Measurements from ENCODE around the gene SHISA9.

SHISA9 gene

DNA sequence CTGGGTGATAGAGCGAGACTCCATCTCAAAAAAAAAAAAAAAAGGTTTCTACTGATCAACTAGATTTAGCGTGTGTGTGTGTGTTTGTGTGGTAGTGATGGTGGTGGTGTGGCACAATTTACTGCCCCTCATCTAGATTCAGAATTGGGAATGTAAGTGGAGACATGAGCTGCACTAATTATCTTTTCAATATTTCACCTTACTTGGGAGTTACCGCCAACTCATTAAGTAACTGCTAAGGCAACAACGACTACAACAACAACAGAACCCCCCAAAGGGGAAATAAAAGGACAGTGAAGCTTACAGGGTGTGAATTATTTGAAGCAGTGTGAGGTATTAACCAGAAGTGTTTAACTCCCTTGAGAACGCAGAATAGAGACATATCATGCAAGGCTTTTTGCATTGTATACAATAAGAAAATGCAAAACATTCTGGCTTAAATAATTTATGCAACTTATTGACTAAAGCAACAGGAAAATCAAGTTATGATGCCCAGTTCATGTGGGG lies 180.5 kb downstream of the SHISA9 start:
- DNase-seq = no peak

DNA sequence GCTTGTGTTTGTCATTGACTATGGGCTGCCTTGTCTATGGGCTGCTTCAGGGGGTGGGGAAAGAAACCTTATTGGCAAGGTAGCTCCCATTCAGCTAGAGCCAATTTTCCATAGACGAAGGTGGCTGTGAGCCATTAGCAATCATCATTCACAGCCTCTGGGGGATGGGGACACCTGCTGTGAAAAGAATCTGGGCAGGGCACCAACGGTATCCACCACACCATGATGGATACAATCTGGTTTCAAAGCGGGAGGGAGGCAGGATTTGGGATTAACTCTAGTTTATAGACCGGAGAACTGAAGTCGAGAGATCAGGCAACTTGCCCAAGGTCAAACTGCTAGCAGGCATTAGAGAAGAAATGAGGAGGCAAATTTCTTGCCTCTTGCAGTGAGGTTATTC lies 182.3 kb downstream of the SHISA9 start:
- DNase-seq = no peak

DNA sequence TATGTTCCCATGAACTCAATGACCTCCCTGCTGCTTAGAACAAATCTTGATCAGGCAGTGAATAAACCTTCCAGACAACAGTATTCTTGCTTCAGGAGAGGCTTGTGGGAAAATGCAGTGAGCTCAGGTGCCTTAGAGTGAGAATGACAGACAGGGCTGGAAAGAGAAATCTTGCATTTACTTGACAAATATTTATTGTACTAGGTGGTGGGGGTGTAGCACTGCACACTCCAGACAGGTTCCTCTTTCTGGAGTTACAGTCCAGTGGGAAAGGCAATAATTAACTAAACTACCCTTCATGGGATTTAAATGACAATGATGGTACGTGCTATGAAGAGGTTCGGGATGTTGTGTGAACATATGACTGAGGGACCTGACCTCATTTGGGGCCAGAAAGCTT lies 182.9 kb downstream of the SHISA9 start:
- DNase-seq = no peak

DNA sequence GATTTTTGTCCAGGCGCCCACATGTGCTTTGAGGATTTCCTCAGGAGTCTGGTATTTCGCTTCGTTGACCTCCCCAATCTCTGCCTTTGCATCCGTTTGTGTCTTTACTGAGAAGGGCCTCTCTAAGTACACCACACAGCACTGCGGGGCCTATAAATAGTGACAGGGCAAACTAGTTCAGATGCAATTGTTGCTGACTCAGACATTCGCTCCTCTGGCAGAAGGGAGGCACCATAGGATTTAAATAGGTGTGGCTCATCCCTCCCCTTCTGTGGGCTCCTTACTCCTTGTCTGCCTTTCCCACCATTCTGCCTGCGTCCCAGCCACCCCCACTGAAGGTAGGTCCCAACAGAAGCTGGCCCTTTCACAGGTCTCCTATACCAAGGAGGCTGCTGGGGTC lies 192.3 kb downstream of the SHISA9 start:
- DNase-seq = no peak

DNA sequence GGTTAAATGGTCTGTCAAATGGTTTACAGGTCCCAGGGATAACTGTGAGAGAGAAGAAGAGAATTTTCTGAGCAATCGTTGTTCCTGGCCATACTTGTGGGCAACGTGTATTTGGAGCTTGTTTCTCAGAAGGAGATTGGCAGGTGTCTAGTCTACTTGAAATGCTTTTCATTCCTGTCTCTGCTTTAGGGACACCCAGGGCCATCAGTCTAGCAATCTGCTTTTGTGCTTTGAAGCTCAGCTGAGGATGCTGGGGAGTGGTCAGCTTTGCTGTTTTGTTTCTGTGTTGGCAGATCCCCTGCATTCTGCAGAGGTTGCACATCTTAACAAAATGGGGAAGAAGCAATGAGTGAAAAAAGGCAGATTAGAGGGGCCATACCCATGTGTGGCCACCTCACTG lies 193.7 kb downstream of the SHISA9 start:
- no peak for DNase-seq

DNA sequence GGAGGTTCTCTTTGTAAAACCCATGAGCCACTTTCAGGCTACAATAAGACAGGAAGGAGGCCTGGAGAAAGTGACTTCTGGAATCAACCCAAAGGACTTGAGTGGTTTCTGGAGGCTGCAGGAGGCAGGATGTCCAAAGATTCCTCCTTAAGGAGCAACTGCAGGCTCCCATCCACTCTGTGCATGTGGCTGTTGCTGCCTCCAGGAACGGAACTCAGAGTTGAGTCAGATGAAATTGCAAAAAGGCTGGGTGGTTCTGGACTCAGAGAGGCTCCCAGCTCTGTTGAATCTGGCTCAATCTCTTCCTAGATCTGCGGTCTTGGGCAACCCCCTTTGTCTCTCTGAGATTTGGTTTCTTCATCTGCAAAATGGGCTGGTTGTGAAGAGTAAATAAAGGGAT lies 197.1 kb downstream of the SHISA9 start:
- no peak for DNase-seq

DNA sequence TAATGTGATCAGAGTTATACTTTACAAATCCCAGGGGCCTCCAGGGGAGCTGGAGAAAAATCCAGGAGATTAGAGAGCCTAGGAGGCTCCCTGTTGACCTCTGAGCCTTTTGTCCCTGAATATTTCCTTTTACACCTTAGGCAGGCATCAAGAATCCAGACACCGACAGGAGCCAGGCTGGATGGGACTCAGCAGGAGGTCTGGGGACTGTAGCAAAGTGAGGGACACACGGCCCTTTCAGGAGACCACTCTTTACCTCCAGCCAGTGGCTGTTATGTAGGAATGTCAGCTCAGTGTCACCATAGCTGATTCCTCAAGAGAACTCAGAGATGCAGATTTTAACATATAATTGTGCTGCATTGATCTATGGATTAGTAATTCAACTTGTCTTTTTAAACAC lies 198.4 kb downstream of the SHISA9 start:
- DNase-seq = no peak

DNA sequence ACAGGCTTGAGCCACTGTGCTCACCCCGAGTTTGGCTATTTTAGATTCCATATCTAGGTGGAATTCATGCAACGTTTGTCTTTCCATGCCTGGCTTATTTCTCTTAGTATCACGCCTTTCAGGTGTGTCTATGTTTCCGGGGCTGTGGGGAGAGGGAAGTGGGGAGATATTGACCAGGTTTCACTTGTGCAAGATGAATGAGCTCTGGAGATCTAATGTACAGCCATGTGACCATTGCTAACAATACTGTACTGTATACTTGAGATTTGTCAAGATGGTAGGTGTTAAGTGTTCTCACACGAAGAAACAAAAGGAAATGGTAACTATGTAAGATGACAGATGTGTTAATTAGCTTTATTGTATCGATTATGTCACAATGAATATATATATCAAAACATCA lies 199.6 kb downstream of the SHISA9 start:
- no peak for DNase-seq

DNA sequence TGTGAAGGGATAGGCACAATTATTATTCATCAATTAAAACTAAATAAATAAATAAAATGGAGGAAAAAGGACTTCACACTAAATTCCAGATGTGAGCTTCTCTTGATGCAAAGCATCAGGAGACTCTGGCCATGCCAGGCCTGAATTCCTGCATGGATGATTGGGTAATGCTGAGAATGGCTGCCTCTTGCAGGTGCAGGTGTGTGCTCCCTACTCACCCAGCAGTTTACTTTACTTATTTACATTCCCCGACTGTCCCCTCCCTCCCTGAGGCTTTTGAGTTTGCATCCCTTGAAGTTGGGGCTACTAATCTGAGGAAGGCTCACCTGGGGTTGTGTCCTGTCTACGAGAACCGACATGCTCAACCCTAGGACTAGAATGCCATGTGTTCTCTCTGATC lies 200.4 kb downstream of the SHISA9 start:
- DNase-seq = no peak

DNA sequence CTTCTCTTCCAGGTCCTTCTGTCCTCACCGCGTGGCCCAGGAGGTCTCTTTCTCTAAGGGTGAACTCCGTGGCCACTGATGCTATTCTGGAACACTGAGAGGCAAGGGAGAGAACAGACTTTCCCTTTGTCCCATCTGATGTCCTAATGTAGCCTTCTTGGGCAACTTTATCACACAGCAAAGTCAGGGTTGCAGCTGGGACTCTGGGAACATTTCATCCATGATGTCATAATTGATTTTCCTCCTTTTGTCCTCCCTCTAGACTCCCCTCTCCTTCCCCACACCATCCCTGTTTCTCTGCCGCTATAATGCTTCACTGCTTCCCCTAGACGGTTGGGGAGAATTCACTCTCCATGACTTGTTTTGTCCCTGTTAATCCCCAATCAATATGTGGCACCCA lies 201.0 kb downstream of the SHISA9 start:
- no peak for DNase-seq

DNA sequence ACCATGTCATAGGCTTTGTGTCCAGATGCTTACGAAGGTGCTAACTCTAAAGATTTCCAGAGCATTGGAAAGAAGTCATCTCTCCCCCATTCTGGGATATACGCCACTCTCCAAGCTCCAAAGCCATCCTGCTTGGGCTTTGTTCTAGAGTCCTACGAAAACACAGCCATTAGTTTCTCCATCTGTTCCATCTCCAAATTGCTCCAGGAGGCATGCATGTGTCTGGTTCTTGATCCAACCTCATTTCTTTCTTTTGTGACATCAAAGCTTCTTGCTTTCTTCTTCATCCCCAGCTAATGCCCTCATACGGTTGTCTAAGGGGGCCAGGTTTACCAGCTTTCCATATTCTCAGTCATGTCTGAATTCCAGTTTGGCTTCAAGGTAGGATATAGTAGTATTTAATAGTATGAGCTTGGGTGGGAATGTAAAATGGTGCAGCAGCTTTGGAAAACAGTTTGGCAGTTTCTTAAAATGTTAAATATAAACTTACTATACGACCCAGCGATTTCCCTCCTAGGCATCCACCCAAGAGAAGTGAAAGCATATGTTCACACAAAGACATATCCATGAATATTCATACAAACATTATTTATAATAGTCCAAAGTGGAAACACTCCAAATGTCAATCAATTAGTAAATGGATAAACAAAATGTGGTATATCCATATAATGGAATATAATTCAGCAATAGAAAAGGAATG lies 202.6 kb downstream of the SHISA9 start:
- no peak for DNase-seq

DNA sequence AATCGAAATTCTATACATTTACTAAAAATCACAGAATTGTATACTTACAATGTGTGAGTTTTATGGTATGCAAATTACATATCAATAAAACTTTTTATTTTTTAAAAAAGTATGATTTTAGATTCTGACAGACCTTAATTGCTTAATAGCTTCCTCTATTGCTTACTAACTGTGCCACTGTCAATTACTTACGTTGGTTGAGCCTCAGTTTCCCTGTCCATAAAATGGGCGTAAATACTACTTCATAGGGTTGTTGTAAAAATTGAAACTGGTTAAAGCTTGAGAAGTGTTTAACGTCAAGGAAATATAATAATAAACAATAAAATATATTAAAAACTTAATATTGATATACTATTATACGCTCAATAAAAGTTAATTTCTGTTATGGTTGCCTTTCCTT lies 203.4 kb downstream of the SHISA9 start:
- no peak for DNase-seq

DNA sequence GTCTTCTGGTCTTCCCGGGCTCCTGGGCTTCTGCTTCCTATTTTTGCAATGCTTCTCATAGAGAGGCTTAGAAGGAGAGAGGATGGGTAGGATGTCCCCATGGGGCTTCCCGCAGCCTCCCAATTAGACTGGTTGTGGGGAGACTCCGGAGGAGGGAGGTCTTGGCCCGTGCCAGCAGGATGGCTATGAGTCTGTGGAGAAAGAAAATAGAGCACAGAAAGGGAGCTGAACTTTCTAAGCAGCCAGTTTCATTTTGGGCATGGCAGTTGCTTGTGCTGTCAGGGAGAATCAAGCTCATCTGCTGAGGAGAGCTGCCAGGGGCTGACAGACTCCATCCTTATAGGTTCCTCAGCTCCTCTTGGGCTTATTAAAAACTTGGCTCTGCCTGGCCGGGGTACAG lies 204.0 kb downstream of the SHISA9 start:
- DNase-seq = no peak

DNA sequence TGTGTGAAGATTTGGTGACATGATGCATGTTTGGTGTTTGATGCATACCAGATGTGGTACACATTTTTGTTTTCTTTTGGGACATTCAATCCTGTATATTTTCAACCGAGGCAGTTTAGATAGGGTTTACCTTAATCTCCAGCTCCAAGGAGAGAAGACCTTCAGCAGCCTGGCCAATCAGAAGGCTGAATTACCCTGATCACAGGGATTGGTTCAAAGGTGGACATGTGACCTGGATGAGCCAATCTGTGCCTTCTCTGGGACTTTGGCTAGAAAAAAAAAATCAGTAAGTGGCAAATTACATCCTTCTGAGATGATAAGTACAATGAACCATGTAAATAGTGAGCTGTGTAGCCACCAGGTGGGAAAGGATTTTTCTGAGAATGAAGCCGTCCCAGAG lies 205.1 kb downstream of the SHISA9 start:
- DNase-seq = no peak

DNA sequence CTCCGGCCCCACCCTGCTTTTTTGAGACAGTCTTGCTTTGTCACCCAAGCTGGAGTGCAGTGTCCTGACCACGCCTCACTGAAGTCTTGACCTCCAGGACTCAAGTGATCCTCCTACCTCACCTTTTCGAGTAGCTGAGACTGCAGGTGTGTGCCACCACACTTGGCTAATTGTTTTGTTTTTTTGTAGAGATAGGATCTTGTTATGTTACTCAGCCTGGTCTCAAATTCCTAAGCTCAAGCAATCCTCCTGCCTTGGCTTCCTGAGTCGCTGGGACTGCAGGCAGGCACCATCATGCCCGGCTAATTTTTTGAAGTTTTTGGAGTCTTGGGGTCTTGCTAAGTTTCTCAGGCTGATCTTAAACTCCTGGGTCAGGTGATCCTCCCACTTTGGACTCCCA lies 206.7 kb downstream of the SHISA9 start:
- DNase-seq = no peak

DNA sequence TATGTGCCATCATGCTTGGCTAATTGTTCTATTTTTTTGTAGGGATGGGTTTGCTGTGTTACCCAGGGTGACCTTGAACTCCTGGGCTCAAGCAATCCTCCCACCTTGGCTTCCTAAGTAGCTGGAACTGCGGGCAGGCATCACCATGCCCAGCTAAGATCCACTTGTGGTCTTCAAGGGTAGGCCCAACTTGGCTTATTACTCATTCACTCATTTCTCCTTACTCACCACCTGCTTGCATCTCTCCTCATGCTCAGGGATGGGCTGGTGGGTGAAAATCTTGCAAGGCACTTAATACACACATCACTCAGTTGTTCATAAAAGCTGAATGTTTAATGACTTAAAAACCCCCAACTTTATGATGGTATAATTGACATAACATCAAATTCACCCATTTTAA lies 207.8 kb downstream of the SHISA9 start:
- no peak for DNase-seq

DNA sequence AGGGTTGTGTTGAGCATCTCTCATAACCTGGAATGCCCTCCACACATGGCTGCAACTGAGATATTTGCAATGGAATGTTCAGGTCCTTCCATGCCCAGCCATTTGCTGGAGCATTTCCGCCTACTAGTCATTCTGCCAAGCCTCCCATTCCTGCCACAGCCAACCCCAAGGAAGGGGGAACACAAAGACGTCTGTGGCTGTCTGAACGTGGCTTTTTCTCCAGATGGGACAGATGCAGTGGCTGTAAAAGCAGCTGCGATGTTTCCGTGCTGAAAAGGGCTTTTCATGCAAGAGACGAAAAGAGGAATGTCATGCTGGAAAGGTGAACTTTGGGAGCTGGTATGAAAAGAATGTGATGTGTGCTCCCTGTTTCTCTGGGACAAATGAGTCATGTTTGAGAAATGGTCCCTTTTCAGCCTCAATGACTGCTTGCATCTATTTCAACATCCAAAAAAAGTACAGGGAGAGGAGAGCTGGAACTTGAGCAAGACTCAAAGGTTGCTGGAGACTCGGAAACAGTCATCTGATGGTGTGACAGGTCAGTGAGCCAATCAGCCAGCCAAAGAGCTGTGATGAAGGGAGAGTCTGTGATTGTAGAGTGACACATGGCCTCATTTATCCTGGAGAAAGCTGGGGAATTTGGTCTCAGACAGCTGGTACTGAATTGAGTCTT lies 208.9 kb downstream of the SHISA9 start:
- DNase-seq = no peak

DNA sequence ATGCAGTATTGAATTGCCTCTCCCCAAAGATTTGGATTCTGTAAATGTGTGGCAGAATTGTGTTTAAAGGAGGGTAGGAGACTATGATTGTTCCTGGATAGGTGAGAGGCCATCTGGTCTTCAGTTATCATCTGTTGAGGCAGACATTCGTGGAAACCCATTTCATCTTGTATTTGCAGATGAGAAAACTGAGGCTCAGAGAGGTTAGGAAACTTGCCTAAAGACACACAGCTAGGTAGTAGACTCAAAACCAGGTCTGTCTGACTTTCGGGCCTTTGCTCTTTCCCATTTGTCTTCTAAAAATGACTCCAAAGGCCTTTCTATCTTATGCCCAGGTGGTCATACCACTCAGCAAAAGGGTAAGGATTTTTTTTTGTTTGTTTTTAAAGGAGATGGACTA lies 210.3 kb downstream of the SHISA9 start:
- no peak for DNase-seq

DNA sequence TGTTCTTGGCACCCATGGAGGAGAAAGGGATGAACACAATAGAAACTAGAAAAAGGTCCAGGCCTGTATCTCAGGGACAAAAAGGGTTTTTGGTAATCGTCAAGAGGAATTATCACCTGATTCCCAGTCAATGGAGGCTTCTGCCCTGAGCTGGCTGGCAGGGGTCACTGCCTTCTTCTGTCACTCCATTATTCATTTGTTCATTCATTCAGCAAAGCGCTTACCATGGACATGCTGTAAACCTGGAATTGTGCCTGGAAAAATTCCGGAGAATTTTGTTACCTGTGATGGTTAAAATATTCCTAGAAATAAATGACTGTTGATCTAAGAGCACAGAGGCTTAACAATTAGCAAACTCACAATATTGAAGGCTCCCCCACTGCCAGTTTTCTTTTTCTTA lies 212.3 kb downstream of the SHISA9 start:
- no peak for DNase-seq

DNA sequence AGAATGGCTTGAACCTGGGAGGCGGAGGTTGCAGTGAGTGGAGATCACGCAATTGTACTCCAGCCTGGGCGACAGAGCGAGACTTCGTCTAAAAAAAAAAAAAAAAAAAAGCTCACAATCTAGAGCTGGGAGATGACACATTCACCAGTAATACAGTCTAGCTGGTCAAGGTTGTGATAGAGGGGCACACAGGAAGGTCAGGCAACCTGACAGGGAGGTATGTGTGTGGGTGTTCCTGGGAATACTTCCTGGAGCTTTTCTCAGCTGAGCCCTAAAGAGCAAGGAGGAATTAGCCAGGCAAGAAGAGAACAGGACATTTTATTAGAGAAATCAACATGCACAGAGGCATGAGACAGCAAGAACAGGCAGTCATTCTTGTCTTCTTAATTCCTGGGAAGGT lies 216.7 kb downstream of the SHISA9 start:
- no peak for DNase-seq

DNA sequence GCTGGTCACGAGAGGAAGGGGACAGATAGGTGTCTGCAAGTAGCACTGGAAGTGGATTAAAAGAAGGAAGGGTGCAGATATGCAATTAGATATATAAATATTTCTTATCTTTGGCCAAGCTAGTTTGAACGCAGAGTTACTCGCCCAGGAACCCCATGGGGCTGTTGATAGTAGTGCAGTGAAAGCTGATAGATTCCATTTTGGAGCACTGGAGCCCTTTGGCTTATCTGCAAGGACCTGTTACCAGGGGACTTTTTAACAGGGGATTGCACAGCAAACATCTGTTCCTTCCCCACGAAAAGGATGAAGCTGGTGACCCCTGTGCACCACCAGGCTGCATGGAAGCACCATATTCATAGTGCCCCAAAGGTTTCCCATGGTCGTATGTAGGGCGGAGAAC lies 218.7 kb downstream of the SHISA9 start:
- no peak for DNase-seq

DNA sequence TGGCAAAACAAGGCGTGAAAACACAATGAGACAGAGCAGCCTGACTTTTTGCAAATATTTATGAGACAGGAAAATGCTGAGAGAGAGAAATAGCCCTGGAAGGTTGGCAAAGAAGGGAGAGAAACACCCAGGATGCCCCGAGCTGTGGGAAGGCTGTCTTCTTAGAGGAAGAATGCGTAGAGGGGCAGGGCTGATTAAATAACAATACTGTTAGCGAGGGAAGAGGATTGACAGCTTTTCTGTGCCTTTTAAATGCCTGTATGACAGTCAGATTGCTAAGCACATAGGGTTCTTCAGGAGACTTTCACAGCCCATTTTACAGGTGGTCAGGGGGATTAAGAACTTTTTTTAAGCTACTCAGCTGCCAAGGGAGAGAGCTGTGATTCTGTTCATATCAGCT lies 219.2 kb downstream of the SHISA9 start:
- DNase-seq = no peak

DNA sequence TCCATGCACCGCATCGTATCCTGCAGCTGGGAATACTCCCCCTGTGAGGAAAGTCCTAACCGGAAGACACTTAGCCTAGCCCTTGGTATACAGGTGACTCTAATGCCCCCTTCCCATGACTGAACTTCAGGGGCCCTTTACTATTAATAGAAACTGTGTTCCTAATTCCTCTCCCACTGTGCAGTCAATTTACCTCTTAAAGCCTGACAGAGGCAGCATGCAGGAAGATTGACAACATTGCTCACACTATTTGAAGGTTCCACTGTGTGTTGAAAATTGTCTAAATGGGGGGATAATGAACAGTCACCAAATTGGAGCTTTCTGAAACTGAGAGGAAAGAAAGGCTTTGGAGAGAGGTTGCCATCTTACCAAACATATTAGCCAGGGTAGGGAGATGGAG lies 222.6 kb downstream of the SHISA9 start:
- no peak for DNase-seq

DNA sequence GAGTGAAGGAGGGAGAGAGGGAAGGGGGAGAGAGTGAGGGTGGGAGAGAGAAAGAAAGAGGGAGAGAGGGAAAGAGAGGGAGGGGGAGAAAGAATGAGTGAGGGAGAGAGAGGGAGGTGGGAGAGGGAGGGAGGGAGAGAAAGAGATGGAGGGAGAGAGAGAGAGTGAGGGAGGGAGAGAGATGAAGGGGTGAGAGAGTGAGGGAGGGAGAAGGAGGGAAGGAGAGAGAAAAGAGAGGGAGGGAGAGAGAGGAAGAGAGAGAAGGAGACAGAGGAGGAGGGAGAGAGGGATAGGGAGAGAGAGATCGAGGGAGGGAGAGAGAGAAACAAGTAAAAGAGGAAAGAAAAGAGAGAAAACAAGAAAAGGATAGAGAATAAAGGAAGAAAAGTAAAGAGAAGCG lies 225.7 kb downstream of the SHISA9 start:
- DNase-seq = no peak

DNA sequence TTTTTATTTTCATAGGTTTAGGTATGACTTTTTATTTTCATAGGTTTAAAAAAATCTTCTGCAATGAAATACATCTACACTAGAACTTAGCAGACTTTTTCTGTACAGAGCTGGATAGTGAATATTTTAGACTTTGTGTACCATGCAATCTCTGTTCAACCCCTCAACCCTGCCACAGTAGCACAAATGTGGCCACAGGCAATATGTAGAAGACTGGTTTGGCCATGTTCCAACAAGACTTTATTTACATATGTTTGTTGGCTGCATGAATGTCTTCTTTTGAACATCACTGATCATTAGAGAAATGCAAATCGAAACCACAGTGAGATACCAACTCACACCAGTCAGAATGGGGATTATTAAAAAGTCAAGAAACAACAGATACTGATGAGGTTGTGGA lies 229.2 kb downstream of the SHISA9 start:
- no peak for DNase-seq
